A549 (cell line): ENCODE data around the gene ANO4.

Experiments used
- CTCF ChIP-seq: fragments of >200 bp; sonication (Bioruptor Twin); formaldehyde crosslinking; IDR thresholded peaks from 3 replicates; pipeline ENCODE4 v1.5.1; 2016
- ELK1 ChIP-seq: fragments of 150-350 bp; IDR thresholded peaks from 2 replicates; pipeline ENCODE4 v1.6.1; 2014; ENCODE audit warnings: low read depth, mild to moderate bottlenecking, low read length
- GATA3 ChIP-seq: IDR thresholded peaks from 2 replicates; pipeline ENCODE4 v1.6.1; 2012; ENCODE audit warnings: borderline replicate concordance
- KDM1A ChIP-seq: fragments of 200-600 bp; sonication (generic); IDR thresholded peaks from 2 replicates; pipeline ENCODE4 v1.6.1; 2016; ENCODE audit warnings: low read depth, mild to moderate bottlenecking
- MAZ ChIP-seq: fragments of 150-350 bp; IDR thresholded peaks from 2 replicates; pipeline ENCODE4 v1.6.1; 2014; ENCODE audit warnings: antibody characterized with exemption, low read depth, low read length, borderline replicate concordance
- POLR2A ChIP-seq: IDR thresholded peaks from 2 replicates; pipeline ENCODE4 v1.6.1; 2012; ENCODE audit warnings: mild to moderate bottlenecking, low read length
- RAD21 ChIP-seq, 2 experiments: fragments of >200 bp in 1 of 2; sonication (Bioruptor Twin) in 1 of 2; formaldehyde crosslinking in 1 of 2; IDR thresholded peaks in 1 of 2; conservative IDR thresholded peaks in 1 of 2; 2 replicates in 1 of 2; 3 replicates in 1 of 2; pipeline ENCODE4 v1.6.1; 2012 to 2018; ENCODE audit warnings: inconsistent platforms in 1 of 2
- ZFP36 ChIP-seq: fragments of 450-650 bp; IDR thresholded peaks from 2 replicates; pipeline ENCODE4 v1.6.1; 2014; ENCODE audit warnings: borderline replicate concordance; ENCODE audit not compliant: partially characterized antibody
- ZSCAN20 ChIP-seq: fragments of 250-450 bp; sonication (Bioruptor Pico); IDR thresholded peaks from 2 replicates; pipeline ENCODE4 v1.8.0; 2022; ENCODE audit warnings: mild to moderate bottlenecking, moderate library complexity

GRCh38 chr12:100901266-100901665 is 106.7 kb downstream of the ANO4 start:
- TF ChIP-seq CTCF (no peak), MAZ (no peak), POLR2A (no peak), ELK1 (no peak), GATA3 (no peak), ZSCAN20 (CRISPR knock-in tag) (no peak), RAD21 (conservative IDR thresholded peaks at IDR 0.05 in 1 of 2, IDR thresholded peaks at IDR 0.05 in 1 of 2) (no peak), KDM1A (no peak), ZFP36 (no peak)
